ENCODE data around the gene SLC22A3. TPM values are rescaled to one million over a fixed set of nuclear protein-coding genes. Genes with fewer than 3 reads are reported as not detected.
"Not testable (repeated sequence)": the region's sequence is repeated elsewhere in the genome, so short reads cannot be mapped to it uniquely, and the experiment has no call there.

Gene SLC22A3
- polyA plus RNA-seq: not detected

- Mint-ChIP-seq H3K36me3 (no peaks in the 10 kb centered on the region), H3K9me3 (no peaks in the 10 kb centered on the region), H3K27ac (no peak within 1 kb of the TSS), H3K4me3 (no peak within 1 kb of the TSS), H3K4me1 (peaks cover 0 to 5% (median 0%) of the 10 kb centered on the region in 3 donors), H3K27me3 (peaks cover 23% of the 10 kb centered on the region)
These were observed at the start of gene SLC22A3 for GRCh38 chr6:160348223-160349019. Gene SLC22A3 (plus strand): TSS chr6:160348378. CDS start chr6:160348420, 42 bp downstream.

- Mint-ChIP-seq H3K36me3 (no peaks in the 10 kb centered on the region), H3K4me1 (no peaks in the 10 kb centered on the region), H3K9me3 (peaks cover 5 to 12% (median 8%) of the 10 kb centered on the region in 3 donors), H3K27ac (no peak overlapping the region), H3K27me3 (peaks cover 7% of the 10 kb centered on the region), H3K4me3 (no peak overlapping the region)
These were observed 48.6 kb upstream of the SLC22A3 start for GRCh38 chr6:160299559-160299958.

GRCh38 chr6:160300076-160300695, 48.0 kb upstream of the SLC22A3 start:
- Mint-ChIP-seq H3K36me3 (no peaks in the 10 kb centered on the region), H3K9me3 (peaks cover 5 to 13% (median 8%) of the 10 kb centered on the region in 3 donors)

DNA sequence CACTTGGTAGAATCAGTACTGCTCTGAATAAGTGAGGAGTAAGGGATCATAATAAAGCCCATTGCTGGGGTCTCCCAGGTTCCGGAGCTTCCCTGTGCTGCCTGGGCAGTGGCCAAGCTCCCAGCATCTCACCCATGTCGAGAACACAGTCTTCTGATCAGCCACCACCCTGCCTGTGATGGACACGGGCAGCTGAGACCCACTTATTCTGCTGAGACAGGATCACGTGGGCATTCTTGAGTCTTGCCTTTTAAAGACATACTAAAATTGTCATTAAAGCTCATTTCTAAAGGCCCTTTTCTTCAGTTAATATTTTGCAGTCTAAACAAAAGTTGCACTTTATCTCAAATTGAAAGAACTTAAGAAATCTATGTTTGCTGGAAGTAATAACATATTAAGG, 46.8 kb upstream of the SLC22A3 start:
- no peaks in the 10 kb centered on the region for H3K36me3 Mint-ChIP-seq
- H3K4me3 Mint-ChIP-seq: no peak overlapping the region
- no peak overlapping the region for H3K27ac Mint-ChIP-seq
- peaks cover 7% of the 10 kb centered on the region for H3K27me3 Mint-ChIP-seq
- H3K4me1 Mint-ChIP-seq: no peaks in the 10 kb centered on the region
- peaks cover 5 to 13% (median 8%) of the 10 kb centered on the region in 3 donors for H3K9me3 Mint-ChIP-seq

More at GRCh38 chr6:160300076-160300695, 48.0 kb upstream of the SLC22A3 start:
- Mint-ChIP-seq H3K27ac (no peak overlapping the region), H3K27me3 (peaks cover 7% of the 10 kb centered on the region), H3K4me1 (no peaks in the 10 kb centered on the region), H3K4me3 (no peak overlapping the region)

- H3K36me3 Mint-ChIP-seq, H3K4me3 Mint-ChIP-seq, H3K27me3 Mint-ChIP-seq, H3K27ac Mint-ChIP-seq, H3K4me1 Mint-ChIP-seq: not testable (repeated sequence)
- H3K9me3 Mint-ChIP-seq: peaks cover 5 to 13% (median 8%) of the 10 kb centered on the region in 3 donors
These were observed 45.6 kb upstream of the SLC22A3 start for GRCh38 chr6:160302431-160303082.

GRCh38 chr6:160303806-160304205, 44.4 kb upstream of the SLC22A3 start:
- Mint-ChIP-seq H3K4me3 (no peak overlapping the region), H3K9me3 (peaks cover 5 to 13% (median 10%) of the 10 kb centered on the region in 3 donors), H3K27ac (no peak overlapping the region), H3K27me3 (peaks cover 2% of the 10 kb centered on the region), H3K36me3 (no peaks in the 10 kb centered on the region), H3K4me1 (no peaks in the 10 kb centered on the region)

DNA sequence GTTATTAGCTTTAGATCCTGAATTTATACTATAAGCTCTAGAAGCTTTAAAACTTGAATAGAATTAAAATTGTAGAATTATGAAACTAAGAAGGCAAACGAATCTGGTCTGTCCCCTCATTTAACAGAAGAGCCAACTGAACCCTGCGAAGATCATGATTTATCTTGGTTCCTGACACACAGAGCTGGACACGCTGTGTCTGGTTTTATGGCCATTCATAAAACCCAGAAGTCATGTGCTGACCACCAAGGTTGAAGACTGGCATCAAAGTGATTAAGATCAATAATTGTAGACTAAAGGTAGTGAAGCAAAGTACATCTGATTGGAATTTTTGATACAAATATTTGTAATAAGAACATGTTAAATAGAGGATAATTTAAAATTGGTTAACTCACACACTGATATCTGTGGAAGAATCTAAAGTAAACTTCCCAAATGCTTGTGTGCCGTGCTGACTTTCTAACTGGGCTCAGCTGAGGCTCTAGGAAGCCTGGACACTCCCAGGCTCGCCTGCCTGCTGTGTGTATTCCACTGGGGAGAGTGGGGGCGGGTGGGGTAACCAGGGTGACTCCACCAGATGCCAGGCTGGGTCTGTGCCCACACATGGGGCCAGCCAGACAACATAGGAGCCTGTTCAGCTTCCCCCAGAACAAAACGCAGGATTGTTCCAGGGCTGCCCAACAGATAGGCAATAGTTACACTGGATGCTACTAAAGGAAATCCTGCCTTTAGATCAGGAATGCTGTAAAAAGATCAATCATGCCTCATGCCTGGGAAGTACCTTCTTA, 42.1 kb upstream of the SLC22A3 start:
- no peak overlapping the region for H3K27ac Mint-ChIP-seq
- peaks cover 2% of the 10 kb centered on the region for H3K27me3 Mint-ChIP-seq
- H3K4me3 Mint-ChIP-seq: peak overlapping the region in 1 of 4 donors; percentile 75
- H3K36me3 Mint-ChIP-seq: peaks cover 4% of the 10 kb centered on the region
- H3K9me3 Mint-ChIP-seq: peaks cover 9 to 22% (median 11%) of the 10 kb centered on the region in 3 donors
- H3K4me1 Mint-ChIP-seq: no peaks in the 10 kb centered on the region

DNA sequence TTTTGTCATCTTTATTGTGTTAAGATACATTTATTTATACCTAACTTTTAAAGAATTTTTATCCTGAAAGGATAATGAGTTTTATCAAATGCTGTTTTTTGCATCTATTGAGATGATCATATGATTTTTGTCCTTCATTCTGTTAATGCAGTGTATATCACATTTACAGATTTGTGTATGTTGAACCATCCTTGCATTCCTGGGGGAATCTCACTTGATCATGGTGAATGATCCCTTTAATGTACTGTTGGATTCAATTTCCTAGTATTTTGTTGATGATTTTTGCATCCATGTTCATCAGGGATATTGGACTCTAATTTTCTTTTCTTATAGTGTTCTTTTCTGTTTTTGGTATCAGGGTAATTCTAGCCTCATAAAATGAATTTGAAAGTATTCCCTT, 38.5 kb upstream of the SLC22A3 start:
- Mint-ChIP-seq H3K4me3 (no peak overlapping the region), H3K27me3 (no peaks in the 10 kb centered on the region), H3K27ac (no peak overlapping the region), H3K4me1 (no peaks in the 10 kb centered on the region), H3K36me3 (peaks cover 4% of the 10 kb centered on the region), H3K9me3 (peaks cover 7 to 27% (median 18%) of the 10 kb centered on the region in 3 donors)

DNA sequence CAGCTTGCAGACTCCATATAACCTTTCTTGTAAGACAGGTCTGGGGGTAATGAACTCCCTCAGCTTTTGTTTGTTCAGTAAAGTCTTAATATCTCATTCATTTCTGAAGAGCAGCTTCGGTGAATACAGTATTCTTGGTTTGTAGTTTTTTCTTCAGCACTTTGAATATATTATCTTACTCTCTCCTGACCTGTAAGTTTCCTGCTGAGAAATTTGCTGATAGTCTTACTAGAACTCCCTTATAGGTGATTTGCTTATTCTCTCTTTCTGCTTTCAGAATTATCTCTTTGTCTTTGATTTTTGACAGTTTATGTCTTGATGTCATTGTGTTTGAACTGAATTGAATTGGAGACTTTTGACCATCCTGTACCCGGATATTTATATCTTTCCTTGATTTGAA, 35.3 kb upstream of the SLC22A3 start:
- peaks cover 2% of the 10 kb centered on the region for H3K27me3 Mint-ChIP-seq
- peaks cover 6% of the 10 kb centered on the region for H3K36me3 Mint-ChIP-seq
- no peak overlapping the region for H3K4me3 Mint-ChIP-seq
- no peak overlapping the region for H3K27ac Mint-ChIP-seq
- H3K9me3 Mint-ChIP-seq: peaks cover 8 to 35% (median 20%) of the 10 kb centered on the region in 3 donors
- no peaks in the 10 kb centered on the region for H3K4me1 Mint-ChIP-seq

DNA sequence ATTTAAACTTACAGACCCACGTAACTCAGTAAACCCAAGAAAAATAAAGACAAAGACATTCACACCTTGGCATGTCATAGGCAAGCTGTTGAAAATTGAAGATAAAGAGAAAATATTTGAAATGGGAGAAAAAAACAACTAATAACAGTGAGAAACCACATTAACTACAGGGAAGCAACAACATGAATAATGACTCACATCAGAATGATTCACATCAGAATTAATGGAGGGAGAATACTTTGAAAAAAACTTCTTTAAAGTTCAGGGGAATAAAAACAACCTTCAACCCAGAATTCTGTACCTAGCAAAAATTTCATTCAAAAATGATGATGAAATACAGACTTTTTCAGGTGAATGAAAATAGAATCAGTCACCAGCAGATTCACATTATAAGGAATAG, 32.9 kb upstream of the SLC22A3 start:
- Mint-ChIP-seq H3K9me3 (peaks cover 6 to 32% (median 15%) of the 10 kb centered on the region in 3 donors), H3K36me3 (peaks cover 2% of the 10 kb centered on the region), H3K4me1 (no peaks in the 10 kb centered on the region), H3K27ac (no peak overlapping the region), H3K4me3 (no peak overlapping the region), H3K27me3 (peaks cover 2% of the 10 kb centered on the region)

DNA sequence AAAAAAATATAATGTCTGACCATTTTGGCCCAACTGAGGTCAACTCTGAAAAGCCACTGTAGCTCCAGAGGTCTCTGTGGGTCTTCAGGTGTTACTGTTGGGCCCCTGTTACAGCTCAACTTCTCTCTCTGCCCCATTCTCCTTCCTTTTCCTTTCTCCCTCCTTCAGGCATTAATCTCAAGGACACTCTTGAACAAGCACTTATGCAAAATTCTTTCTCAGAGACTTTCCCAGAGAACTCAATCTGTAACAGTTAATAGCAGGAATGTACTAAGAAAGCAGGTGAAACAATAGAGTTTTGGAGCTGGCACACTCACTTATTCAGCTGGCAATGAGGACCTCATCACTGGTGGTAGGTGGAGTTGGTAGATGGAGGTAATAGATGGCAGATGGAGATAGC, 31.9 kb upstream of the SLC22A3 start:
- H3K27me3 Mint-ChIP-seq: peaks cover 2% of the 10 kb centered on the region
- peaks cover 2% of the 10 kb centered on the region for H3K36me3 Mint-ChIP-seq
- no peak overlapping the region for H3K4me3 Mint-ChIP-seq
- peaks cover 4 to 28% (median 10%) of the 10 kb centered on the region in 3 donors for H3K9me3 Mint-ChIP-seq
- no peak overlapping the region for H3K27ac Mint-ChIP-seq
- no peaks in the 10 kb centered on the region for H3K4me1 Mint-ChIP-seq

DNA sequence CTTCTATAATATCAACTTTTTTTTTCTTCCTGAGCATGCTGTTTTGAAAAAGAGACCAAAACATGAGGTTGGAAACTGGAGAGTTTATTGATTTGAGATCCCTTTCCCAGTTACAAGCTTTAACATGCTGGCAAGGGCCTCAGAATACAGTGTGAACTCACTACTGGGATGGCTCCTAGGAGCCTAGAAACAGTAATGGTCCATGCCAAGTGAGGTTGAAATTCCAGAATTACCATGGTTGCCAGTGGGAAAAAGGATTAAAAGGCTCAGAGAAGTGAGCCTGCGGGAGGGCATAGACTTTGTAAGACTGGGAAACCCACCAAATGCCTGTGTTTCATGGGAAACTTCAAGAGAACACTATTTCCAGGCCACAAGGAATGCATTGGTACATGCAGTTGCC, 28.9 kb upstream of the SLC22A3 start:
- Mint-ChIP-seq H3K27me3 (peaks cover 2% of the 10 kb centered on the region), H3K36me3 (peaks cover 2% of the 10 kb centered on the region), H3K4me3 (no peak overlapping the region), H3K27ac (no peak overlapping the region), H3K9me3 (peaks cover 5 to 15% (median 6%) of the 10 kb centered on the region in 3 donors), H3K4me1 (no peaks in the 10 kb centered on the region)

DNA sequence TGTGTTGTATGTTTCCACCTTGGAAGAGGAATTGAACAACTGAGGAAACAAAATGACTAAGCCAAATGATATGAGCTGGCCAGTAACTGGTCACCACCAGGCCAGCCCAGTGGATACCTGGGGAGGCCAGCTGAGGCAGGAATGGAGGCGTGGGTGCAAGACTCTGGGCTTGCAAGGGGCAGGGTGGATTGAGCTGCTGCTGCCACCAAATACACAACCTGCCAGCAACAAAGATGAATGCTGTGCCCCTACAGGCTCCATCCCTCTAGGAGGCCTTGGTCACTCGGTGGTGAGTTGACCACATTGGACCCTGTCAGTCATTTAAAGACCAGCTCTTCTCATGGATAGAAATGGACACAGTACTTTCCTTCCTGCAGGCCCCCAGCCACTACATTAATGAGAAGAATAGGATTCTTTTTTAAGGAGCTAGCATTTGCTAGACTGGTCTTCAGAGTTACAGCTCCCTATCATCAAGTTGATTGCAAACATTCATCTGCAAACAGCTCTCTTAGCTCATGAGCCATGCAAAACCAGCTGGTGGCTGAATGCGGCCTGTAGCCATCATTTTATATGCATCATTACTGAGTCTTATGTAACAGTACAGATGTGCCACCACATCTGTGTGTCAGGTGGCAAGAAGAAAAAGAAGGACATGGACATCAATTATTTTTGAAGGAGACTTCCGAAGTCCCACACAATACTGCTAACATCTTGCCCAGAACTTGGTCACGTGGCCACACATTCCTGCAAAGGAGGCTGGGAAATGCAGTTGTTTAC, 26.3 kb upstream of the SLC22A3 start:
- Mint-ChIP-seq H3K27ac (no peak overlapping the region), H3K4me3 (no peak overlapping the region), H3K36me3 (no peaks in the 10 kb centered on the region), H3K27me3 (peaks cover 4% of the 10 kb centered on the region), H3K9me3 (peaks cover 1 to 10% (median 6%) of the 10 kb centered on the region in 3 donors), H3K4me1 (no peaks in the 10 kb centered on the region)

GRCh38 chr6:160327981-160328380, 20.2 kb upstream of the SLC22A3 start:
- H3K4me3 Mint-ChIP-seq: no peak overlapping the region
- H3K27ac Mint-ChIP-seq: no peak overlapping the region
- H3K36me3 Mint-ChIP-seq: no peaks in the 10 kb centered on the region
- peaks cover 0 to 3% (median under 1%) of the 10 kb centered on the region in 3 donors for H3K9me3 Mint-ChIP-seq
- no peaks in the 10 kb centered on the region for H3K4me1 Mint-ChIP-seq
- H3K27me3 Mint-ChIP-seq: peaks cover 5% of the 10 kb centered on the region

All from IgD-negative memory B cell (primary cell).